HG02970 (cell line): ENCODE data around the gene TMEM120B.

Source experiments
- ATAC-seq: cut with Tn5 transposase; IDR thresholded peaks from one replicate; pipeline ENCODE4 v1.9.1; 2021; ENCODE audit warnings: mild to moderate bottlenecking, moderate library complexity, moderate number of reproducible peaks; ENCODE audit not compliant: unreplicated experiment, low FRiP score

TMEM120B gene

GRCh38 chr12:121800694-121801594 is 88.4 kb downstream of the TMEM120B start:
- ATAC-seq = no peak

GRCh38 chr12:121801595-121802484 is 89.3 kb downstream of the TMEM120B start:
- no peak for ATAC-seq

- ATAC-seq = no peak
Measured at GRCh38 chr12:121802485-121802842, 89.9 kb downstream of the TMEM120B start.

- no peak for ATAC-seq
Measured at GRCh38 chr12:121802843-121803698, 90.5 kb downstream of the TMEM120B start.

GRCh38 chr12:121803861-121804416 is 91.4 kb downstream of the TMEM120B start, which contains the start of gene SETD1B:
TSS of gene SETD1B (plus strand) at chr12:121804009. CDS start at chr12:121804738, 729 bp downstream.
- no peak for ATAC-seq

GRCh38 chr12:121804417-121805111 is 92.0 kb downstream of the TMEM120B start:
- ATAC-seq = no peak

GRCh38 chr12:121805171-121806008 is 92.8 kb downstream of the TMEM120B start:
- no peak for ATAC-seq

GRCh38 chr12:121806009-121806545 is 93.5 kb downstream of the TMEM120B start:
- no peak for ATAC-seq

- no peak for ATAC-seq
Measured at GRCh38 chr12:121806546-121807423, 94.2 kb downstream of the TMEM120B start.

- no peak for ATAC-seq
Measured at GRCh38 chr12:121807642-121808347, 95.2 kb downstream of the TMEM120B start.

GRCh38 chr12:121808623-121809022 is 96.1 kb downstream of the TMEM120B start:
- no peak for ATAC-seq

GRCh38 chr12:121809712-121810116 is 97.2 kb downstream of the TMEM120B start:
- no peak for ATAC-seq

GRCh38 chr12:121810234-121810817 is 97.8 kb downstream of the TMEM120B start:
- no peak for ATAC-seq

- no peak for ATAC-seq
Measured at GRCh38 chr12:121810833-121811433, 98.4 kb downstream of the TMEM120B start.

- ATAC-seq = no peak
Measured at GRCh38 chr12:121811434-121812319, 99.1 kb downstream of the TMEM120B start.
